K562 (cell line): Measurements from ENCODE around the gene OGFR. TPM values are rescaled to one million over a fixed set of nuclear protein-coding genes. Genes with fewer than 3 reads are reported as not detected.

Source experiments
- ATAC-seq: fragments of 200-7000 bp; cut with Tn5 transposase; 3 replicates; pipeline ENCODE4 v1.9.1; 2020; ENCODE audit warnings: moderate library complexity
- BruUV-seq: library from RNA; stranded (reverse); fragments of 400-500 nt; replicated peaks from 2 replicates; lab custom pipeline; 2021; lab: Mats Ljungman, UMichigan
- CTCF ChIA-PET: fragments of 300-600 bp; formaldehyde crosslinking; extraction: SDS; loops from one replicate; lab custom pipeline; 2021; ENCODE audit warnings: low intra/inter-chr PET ratio; lab: Yijun Ruan, JAX
- POLR2A ChIA-PET: fragments of 300-600, 350-650 bp; sonication (Branson Sonifier 250); formaldehyde crosslinking; extraction: SDS; loops from one replicate; lab custom pipeline; 2021; ENCODE audit warnings: antibody characterized with exemption, inconsistent platforms; lab: Yijun Ruan, JAX
- DNase-seq, 4 experiments: peaks; one replicate each; pipeline versions ENCODE4 v3.0.0 to v3.0.0-alpha.2; 2011 to 2018; ENCODE audit warnings: low spot score in 3 of 4, mixed read lengths in 3 of 4; ENCODE audit errors: extremely low read depth in 1 of 4
- FAIRE-seq: peaks from 2 replicates; lab custom pipeline; 2011; peaks lifted over from hg19 to GRCh38; lab: Jason Lieb, UNC
- H2AFZ ChIP-seq: 2 replicates; pipeline ENCODE4 v1.6.0; 2011; ENCODE audit warnings: low read depth, low read length, control low read depth, inconsistent platforms
- H3K27ac ChIP-seq: fragments of 200-600 bp; 3 replicates; pipeline ENCODE4 v1.8.0; 2011; ENCODE audit warnings: low read depth, mild to moderate bottlenecking, control low read depth, inconsistent platforms, low read length, moderate library complexity, mixed read lengths; ENCODE audit errors: extremely low read depth
- H3K27me3 ChIP-seq, 2 experiments: fragments of 300-600 bp in 1 of 2; 2 replicates in 1 of 2; 3 replicates in 1 of 2; pipeline versions ENCODE4 v1.6.0 to v1.8.0; 2011; ENCODE audit warnings: inconsistent platforms in 2 of 2, low read length in 2 of 2, mild to moderate bottlenecking in 1 of 2, mixed read lengths in 1 of 2, moderate library complexity in 1 of 2; ENCODE audit not compliant: control insufficient read depth in 2 of 2, insufficient read depth in 2 of 2
- H3K36me3 ChIP-seq: fragments of 300-600 bp; 3 replicates; pipeline ENCODE4 v1.8.0; 2011; ENCODE audit warnings: mild to moderate bottlenecking, low read length, inconsistent platforms; ENCODE audit not compliant: control insufficient read depth, insufficient read depth
- H3K4me1 ChIP-seq, 2 experiments: fragments of 200-600 bp in 1 of 2; replicated peaks in 1 of 2; 2 replicates in 1 of 2; 3 replicates in 1 of 2; pipeline versions ENCODE4 v1.5.1 to v1.8.0; 2011; ENCODE audit warnings: inconsistent platforms in 2 of 2, low read length in 2 of 2, mild to moderate bottlenecking in 1 of 2, mixed read lengths in 1 of 2, moderate library complexity in 1 of 2; ENCODE audit not compliant: control insufficient read depth in 2 of 2, insufficient read depth in 2 of 2
- H3K4me2 ChIP-seq: 2 replicates; pipeline ENCODE4 v1.6.1; 2011; ENCODE audit warnings: low read length, control low read depth, inconsistent platforms, mixed read lengths; ENCODE audit not compliant: insufficient read depth
- H3K4me3 ChIP-seq: fragments of 200-600 bp; sonication (generic), shearing (Covaris generic); 2 replicates; pipeline ENCODE4 v1.5.1; 2016; ENCODE audit warnings: control low read depth, inconsistent platforms
- H3K79me2 ChIP-seq: fragments of 200-600 bp; 3 replicates; pipeline ENCODE4 v1.8.0; 2011; ENCODE audit warnings: low read length, inconsistent platforms; ENCODE audit not compliant: control insufficient read depth, insufficient read depth
- H3K9ac ChIP-seq, 2 experiments: 2 replicates each; pipeline versions ENCODE4 v1.6.0 to v1.6.1; 2011; ENCODE audit warnings: low read depth in 2 of 2, low read length in 2 of 2, control low read depth in 1 of 2, inconsistent platforms in 1 of 2, mild to moderate bottlenecking in 1 of 2, mixed read lengths in 1 of 2; ENCODE audit not compliant: insufficient read depth in 1 of 2
- H3K9me1 ChIP-seq: one replicate; pipeline ENCODE4 v1.6.0; 2011; ENCODE audit warnings: inconsistent platforms, mild to moderate bottlenecking, low read length, moderate library complexity; ENCODE audit not compliant: control insufficient read depth, insufficient read depth
- H3K9me3 ChIP-seq: replicated peaks from 2 replicates; pipeline ENCODE4 v1.5.1; 2011; ENCODE audit warnings: low read depth, low read length, inconsistent platforms; ENCODE audit not compliant: control insufficient read depth, insufficient read depth
- H4K20me1 ChIP-seq: replicated peaks from 2 replicates; pipeline ENCODE4 v1.6.1; 2011; ENCODE audit warnings: low read length, inconsistent platforms, mixed read lengths; ENCODE audit not compliant: control insufficient read depth, insufficient read depth
- KDM1A ChIP-seq, 2 experiments: fragments of 450-650 bp; IDR thresholded peaks; 2 replicates each; pipeline ENCODE4 v1.6.1; 2016; ENCODE audit warnings: mild to moderate bottlenecking in 2 of 2
- NFYB ChIP-seq: IDR thresholded peaks from 2 replicates; pipeline ENCODE4 v1.6.1; 2011; ENCODE audit warnings: mild to moderate bottlenecking, moderate library complexity; ENCODE audit not compliant: insufficient read length; ENCODE audit errors: extremely low read depth
- RUNX1 ChIP-seq: sonication (generic); IDR thresholded peaks from 2 replicates; pipeline ENCODE4 v1.6.1; 2016; ENCODE audit warnings: antibody characterized with exemption, low read depth
- ZNF12 ChIP-seq: sonication (generic); formaldehyde crosslinking; IDR thresholded peaks from 2 replicates; pipeline ENCODE4 v1.4.0; 2020; ENCODE audit warnings: mild to moderate bottlenecking, missing genetic modification reagents
- WGBS: fragments of 100-300 bp; shearing (Covaris generic); methylation state at CpG from one replicate; pipeline ENCODE4 v1.1.6; 2016; ENCODE audit warnings: low coverage, mixed read lengths; ENCODE audit not compliant: insufficient coverage; ENCODE audit errors: missing lambda C conversion rate; 5-methylcytosine and 5-hydroxymethylcytosine counted together
- in situ Hi-C: fragments of 300-500 bp; cut with MboI; formaldehyde crosslinking; loops from 4 replicates; pipeline ENCODE4 v1.15.0; 2018; ENCODE audit warnings: inconsistent platforms, mixed read lengths
- intact Hi-C: fragments of 100-400 bp; cut with micrococcal nuclease; formaldehyde crosslinking; loops from 2 replicates; pipeline ENCODE4 v1.14.2; 2022
- polyA plus RNA-seq, 8 experiments: library from polyadenylated mRNA; depleted of rRNA in 4 of 8; stranded (reverse) in 5 of 8; unstranded in 3 of 8; fragments of >200 nt; fragmentation: Nextera tagmentation in 2 of 8; fragmentation: Illumina TruSeq in 1 of 8; extraction: Ambion mirVana in 2 of 8; extraction: Trizol in 1 of 8; gene quantifications; 2 replicates each; pipeline versions ENCODE4 v1.2.1 to v1.2.3, GENCODE V29; 2011 to 2014; ENCODE audit warnings: inconsistent platforms in 1 of 8, missing spikeins in 1 of 8
- total RNA-seq, 7 experiments: library from RNA; depleted of rRNA in 6 of 7; stranded (reverse); fragments of >200 nt in 6 of 7; fragmentation: Illumina TruSeq in 2 of 7; extraction: Trizol in 2 of 7; gene quantifications; 2 replicates each; pipeline versions ENCODE4 v1.2.1 to v1.2.3, GENCODE V29; 2011 to 2021; ENCODE audit warnings: low replicate concordance in 1 of 7
- TF ChIP-seq, protein P1 (sequence below): fragments of 250-450 bp; sonication (Bioruptor Pico); IDR thresholded peaks from 2 replicates; pipeline ENCODE4 v1.5.0; 2022; ENCODE audit warnings: mild to moderate bottlenecking
- TF ChIP-seq, protein P2 (sequence below), 2 experiments: fragments of 450-650 bp; IDR thresholded peaks; 2 replicates each; pipeline ENCODE4 v1.6.1; 2018; ENCODE audit warnings: mild to moderate bottlenecking in 2 of 2, low read depth in 1 of 2; ENCODE audit not compliant: partially characterized antibody in 2 of 2

OGFR gene
- total and polyA plus RNA-seq, 9 of the 15 experiments (the other 6 are each of a cell fraction or from before 2014, with no cell fraction given) = 0.39 to 56.3 (median 17.5) TPM

DNA sequence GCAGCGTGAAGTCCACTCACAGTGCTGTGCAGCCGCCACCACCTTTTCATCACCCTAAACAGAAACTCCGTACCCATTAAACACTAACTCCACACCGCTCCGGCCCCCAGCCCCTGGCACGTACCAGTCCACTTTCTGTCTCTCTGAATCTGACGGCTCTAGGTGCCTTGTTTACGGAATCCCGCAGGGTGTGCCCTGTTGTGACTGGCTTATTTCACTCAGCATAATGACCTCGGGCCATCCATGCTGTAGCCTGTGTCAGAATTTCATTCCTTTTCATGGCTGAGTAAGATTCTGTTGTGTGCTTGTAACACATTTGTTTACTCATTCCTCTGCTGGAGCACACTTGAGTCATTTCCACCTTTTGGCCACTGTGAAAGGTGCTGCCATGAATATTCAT is 39.0 kb downstream of the OGFR start (continued):
- TF ChIP-seq ZNF12 (CRISPR knock-in tag) (no peak), RUNX1 (no peak), NFYB (no peak)
- TF ChIP-seq, protein P1, sequence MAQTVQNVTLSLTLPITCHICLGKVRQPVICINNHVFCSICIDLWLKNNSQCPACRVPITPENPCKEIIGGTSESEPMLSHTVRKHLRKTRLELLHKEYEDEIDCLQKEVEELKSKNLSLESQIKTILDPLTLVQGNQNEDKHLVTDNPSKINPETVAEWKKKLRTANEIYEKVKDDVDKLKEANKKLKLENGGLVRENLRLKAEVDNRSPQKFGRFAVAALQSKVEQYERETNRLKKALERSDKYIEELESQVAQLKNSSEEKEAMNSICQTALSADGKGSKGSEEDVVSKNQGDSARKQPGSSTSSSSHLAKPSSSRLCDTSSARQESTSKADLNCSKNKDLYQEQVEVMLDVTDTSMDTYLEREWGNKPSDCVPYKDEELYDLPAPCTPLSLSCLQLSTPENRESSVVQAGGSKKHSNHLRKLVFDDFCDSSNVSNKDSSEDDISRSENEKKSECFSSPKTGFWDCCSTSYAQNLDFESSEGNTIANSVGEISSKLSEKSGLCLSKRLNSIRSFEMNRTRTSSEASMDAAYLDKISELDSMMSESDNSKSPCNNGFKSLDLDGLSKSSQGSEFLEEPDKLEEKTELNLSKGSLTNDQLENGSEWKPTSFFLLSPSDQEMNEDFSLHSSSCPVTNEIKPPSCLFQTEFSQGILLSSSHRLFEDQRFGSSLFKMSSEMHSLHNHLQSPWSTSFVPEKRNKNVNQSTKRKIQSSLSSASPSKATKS (CRISPR knock-in tag) = no peak

DNA sequence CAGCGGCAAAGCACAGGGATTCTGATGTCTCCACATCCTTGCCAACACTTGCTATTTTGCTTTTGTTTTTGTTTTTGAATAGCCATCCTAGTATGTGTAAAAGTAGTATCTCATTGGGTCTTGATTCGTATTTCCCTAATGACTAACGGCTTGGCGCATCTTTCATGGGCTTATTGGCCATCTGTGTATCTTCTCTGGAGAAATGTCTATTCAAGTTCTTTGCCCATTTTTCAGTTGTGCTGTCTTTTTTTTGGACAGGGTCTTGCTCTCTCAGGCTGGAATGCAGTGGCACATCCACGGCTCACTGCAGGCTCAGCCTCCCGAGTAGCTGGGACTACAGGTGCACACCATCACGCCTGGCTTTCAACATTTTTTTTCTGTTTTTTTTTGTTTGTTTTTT is 39.5 kb downstream of the OGFR start:
- BruUV-seq = no TSS peak
- no peak overlapping the region for H2AFZ ChIP-seq
- H3K36me3 ChIP-seq = peaks cover 31% of the 10 kb centered on the region
- TF ChIP-seq, protein P2, sequence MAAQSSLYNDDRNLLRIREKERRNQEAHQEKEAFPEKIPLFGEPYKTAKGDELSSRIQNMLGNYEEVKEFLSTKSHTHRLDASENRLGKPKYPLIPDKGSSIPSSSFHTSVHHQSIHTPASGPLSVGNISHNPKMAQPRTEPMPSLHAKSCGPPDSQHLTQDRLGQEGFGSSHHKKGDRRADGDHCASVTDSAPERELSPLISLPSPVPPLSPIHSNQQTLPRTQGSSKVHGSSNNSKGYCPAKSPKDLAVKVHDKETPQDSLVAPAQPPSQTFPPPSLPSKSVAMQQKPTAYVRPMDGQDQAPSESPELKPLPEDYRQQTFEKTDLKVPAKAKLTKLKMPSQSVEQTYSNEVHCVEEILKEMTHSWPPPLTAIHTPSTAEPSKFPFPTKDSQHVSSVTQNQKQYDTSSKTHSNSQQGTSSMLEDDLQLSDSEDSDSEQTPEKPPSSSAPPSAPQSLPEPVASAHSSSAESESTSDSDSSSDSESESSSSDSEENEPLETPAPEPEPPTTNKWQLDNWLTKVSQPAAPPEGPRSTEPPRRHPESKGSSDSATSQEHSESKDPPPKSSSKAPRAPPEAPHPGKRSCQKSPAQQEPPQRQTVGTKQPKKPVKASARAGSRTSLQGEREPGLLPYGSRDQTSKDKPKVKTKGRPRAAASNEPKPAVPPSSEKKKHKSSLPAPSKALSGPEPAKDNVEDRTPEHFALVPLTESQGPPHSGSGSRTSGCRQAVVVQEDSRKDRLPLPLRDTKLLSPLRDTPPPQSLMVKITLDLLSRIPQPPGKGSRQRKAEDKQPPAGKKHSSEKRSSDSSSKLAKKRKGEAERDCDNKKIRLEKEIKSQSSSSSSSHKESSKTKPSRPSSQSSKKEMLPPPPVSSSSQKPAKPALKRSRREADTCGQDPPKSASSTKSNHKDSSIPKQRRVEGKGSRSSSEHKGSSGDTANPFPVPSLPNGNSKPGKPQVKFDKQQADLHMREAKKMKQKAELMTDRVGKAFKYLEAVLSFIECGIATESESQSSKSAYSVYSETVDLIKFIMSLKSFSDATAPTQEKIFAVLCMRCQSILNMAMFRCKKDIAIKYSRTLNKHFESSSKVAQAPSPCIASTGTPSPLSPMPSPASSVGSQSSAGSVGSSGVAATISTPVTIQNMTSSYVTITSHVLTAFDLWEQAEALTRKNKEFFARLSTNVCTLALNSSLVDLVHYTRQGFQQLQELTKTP (IDR thresholded peaks at IDR 0.05; ENCODE audit: low read depth in 1 of 2, partially characterized antibody in 2 of 2) = peak in 1 of 2 experiments; percentile 98
- no peak for TF ChIP-seq KDM1A (IDR thresholded peaks at IDR 0.05)
- H4K20me1 ChIP-seq = no peaks in the 10 kb centered on the region
- intact Hi-C loops (no loop called here), in situ Hi-C loops (no loop called here)
- no peak overlapping the region for H3K27ac ChIP-seq
- peaks cover 0 to 18% of the 10 kb centered on the region in 2 experiments; a peak in 1 of 5 replicates for H3K4me1 ChIP-seq
- H3K9ac ChIP-seq = no peak overlapping the region
- ATAC-seq (no peak), FAIRE-seq (peak; percentile 26), DNase-seq (no peak)
- ChIA-PET CTCF (no interaction called here), POLR2A (interaction anchor here (0.7 kb wide), 1 partner anchor 33 kb away, joined by 3 read pairs; no protein-coding TSS in a partner anchor)
- 72% methylated on average over 7 of the region's 7 CpGs for WGBS
- H3K4me2 ChIP-seq = no peak overlapping the region
- H3K9me1 ChIP-seq = no peaks in the 10 kb centered on the region
- no peaks in the 10 kb centered on the region for H3K9me3 ChIP-seq
- H3K4me3 ChIP-seq = no peak overlapping the region
- no peaks in the 10 kb centered on the region for H3K79me2 ChIP-seq
- no peaks in the 10 kb centered on the region for H3K27me3 ChIP-seq
